Measurements from ENCODE around the gene RAMACL. TPM values are rescaled to one million over a fixed set of nuclear protein-coding genes. Genes with fewer than 3 reads are reported as not detected.
A peak's percentile ranks its signal among the peaks of the same experiment; 100 is the strongest.

The RAMACL gene
- total RNA-seq, 1 experiment from 2014 or later: 2.2 TPM

GRCh38 chr6:166558156-166559005 is 28.1 kb downstream of the RAMACL start:
- TF ChIP-seq CTCF (IDR thresholded peaks at IDR 0.05; ENCODE audit: unreplicated experiment): no peak
- Mint-ChIP-seq H3K4me3 (ENCODE audit: low read depth, unreplicated experiment) (no peak overlapping the region), H3K36me3 (ENCODE audit: insufficient read depth, unreplicated experiment) (peaks cover 11% of the 10 kb centered on the region), H3K27me3 (ENCODE audit: unreplicated experiment) (no peaks in the 10 kb centered on the region), H3K9me3 (ENCODE audit: low read depth, unreplicated experiment) (peaks cover 2% of the 10 kb centered on the region), H3K27ac (ENCODE audit: unreplicated experiment) (peak overlapping the region; percentile 81), H3K4me1 (ENCODE audit: low read depth, unreplicated experiment) (peaks cover 53% of the 10 kb centered on the region)
- DNase-seq: peak; percentile 10
- intact Hi-C loops (cut with micrococcal nuclease; ENCODE audit: unreplicated experiment): no loop called here
- CTCF ChIA-PET: interaction anchor here (0.6 kb wide), 1 partner anchor 44 kb away, joined by 3 read pairs; no protein-coding TSS in a partner anchor
- BruUV-seq (replicated peaks): no TSS peak

- CTCF ChIA-PET: interaction anchor here (0.6 to 1.9 kb wide), 8 partner anchors 9 to 906 kb away, joined by 3 to 8 read pairs (median 4); partner anchors contain the start of gene RPS6KA2
- peak overlapping the region; percentile 81 for H3K27ac Mint-ChIP-seq (ENCODE audit: unreplicated experiment)
- H3K36me3 Mint-ChIP-seq (ENCODE audit: insufficient read depth, unreplicated experiment): peaks cover 11% of the 10 kb centered on the region
- peak; percentile 94 for DNase-seq
- BruUV-seq (replicated peaks): no TSS peak
- intact Hi-C loops (cut with micrococcal nuclease; ENCODE audit: unreplicated experiment): loop anchor here (1.0 to 2.0 kb wide), 2 partner anchors 66 to 70 kb away; partner anchors contain the start of gene RPS6KA2
- H3K4me3 Mint-ChIP-seq (ENCODE audit: low read depth, unreplicated experiment): peak overlapping the region; percentile 47
- H3K9me3 Mint-ChIP-seq (ENCODE audit: low read depth, unreplicated experiment): peaks cover 2% of the 10 kb centered on the region
- TF ChIP-seq CTCF (IDR thresholded peaks at IDR 0.05; ENCODE audit: unreplicated experiment): no peak
- peaks cover 53% of the 10 kb centered on the region for H3K4me1 Mint-ChIP-seq (ENCODE audit: low read depth, unreplicated experiment)
- H3K27me3 Mint-ChIP-seq (ENCODE audit: unreplicated experiment): no peaks in the 10 kb centered on the region
Observed at GRCh38 chr6:166556863-166557322, 29.6 kb downstream of the RAMACL start.

GRCh38 chr6:166556336-166556735 is 30.1 kb downstream of the RAMACL start:
- Mint-ChIP-seq H3K27ac (ENCODE audit: unreplicated experiment) (peak overlapping the region; percentile 81), H3K4me1 (ENCODE audit: low read depth, unreplicated experiment) (peaks cover 51% of the 10 kb centered on the region), H3K9me3 (ENCODE audit: low read depth, unreplicated experiment) (peaks cover 2% of the 10 kb centered on the region), H3K27me3 (ENCODE audit: unreplicated experiment) (no peaks in the 10 kb centered on the region), H3K4me3 (ENCODE audit: low read depth, unreplicated experiment) (peak overlapping the region; percentile 47), H3K36me3 (ENCODE audit: insufficient read depth, unreplicated experiment) (peaks cover 11% of the 10 kb centered on the region)
- intact Hi-C loops (cut with micrococcal nuclease; ENCODE audit: unreplicated experiment): loop anchor here (1.0 to 2.0 kb wide), 2 partner anchors 65 to 70 kb away; partner anchors contain the start of gene RPS6KA2
- no peak for DNase-seq
- BruUV-seq (replicated peaks): TSS peak; percentile 80
- no peak for TF ChIP-seq CTCF (IDR thresholded peaks at IDR 0.05; ENCODE audit: unreplicated experiment)
- CTCF ChIA-PET: interaction anchor here (0.6 to 1.9 kb wide), 7 partner anchors 10 to 906 kb away, joined by 3 to 8 read pairs (median 4); partner anchors contain the start of gene RPS6KA2

- no peak for TF ChIP-seq CTCF (IDR thresholded peaks at IDR 0.05; ENCODE audit: unreplicated experiment)
- H3K27me3 Mint-ChIP-seq (ENCODE audit: unreplicated experiment): no peaks in the 10 kb centered on the region
- no peak overlapping the region for H3K4me3 Mint-ChIP-seq (ENCODE audit: low read depth, unreplicated experiment)
- no peak overlapping the region for H3K27ac Mint-ChIP-seq (ENCODE audit: unreplicated experiment)
- peaks cover 11% of the 10 kb centered on the region for H3K36me3 Mint-ChIP-seq (ENCODE audit: insufficient read depth, unreplicated experiment)
- H3K4me1 Mint-ChIP-seq (ENCODE audit: low read depth, unreplicated experiment): peaks cover 45% of the 10 kb centered on the region
- no peaks in the 10 kb centered on the region for H3K9me3 Mint-ChIP-seq (ENCODE audit: low read depth, unreplicated experiment)
- no TSS peak for BruUV-seq (replicated peaks)
- no peak for DNase-seq
- CTCF ChIA-PET: no interaction called here
- intact Hi-C loops (cut with micrococcal nuclease; ENCODE audit: unreplicated experiment): no loop called here
Observed at GRCh38 chr6:166555086-166555485, 31.4 kb downstream of the RAMACL start.

Measured in Calu3 (cell line).